H1 (cell line): ENCODE results near the gene TRIM62. TPM values are rescaled to one million over a fixed set of nuclear protein-coding genes. Genes with fewer than 3 reads are reported as not detected.

ENCODE experiments used
- JUN ChIP-seq: IDR thresholded peaks from 2 replicates; pipeline ENCODE4 v1.6.1; 2011; ENCODE audit warnings: low read depth, mild to moderate bottlenecking, improper control_type of control experiment, low read length
- MAFK ChIP-seq: IDR thresholded peaks from 2 replicates; pipeline ENCODE4 v1.6.1; 2012; ENCODE audit warnings: low read depth, mild to moderate bottlenecking, improper control_type of control experiment, low read length
- SRF ChIP-seq: IDR thresholded peaks from 2 replicates; pipeline ENCODE4 v1.6.1; 2011; ENCODE audit warnings: mild to moderate bottlenecking, low read depth, low read length, moderate library complexity
- SUZ12 ChIP-seq: fragments of 200-600 bp; sonication (generic); IDR thresholded peaks from 2 replicates; pipeline ENCODE4 v1.6.1; 2012; ENCODE audit warnings: mild to moderate bottlenecking, inconsistent platforms, low read length, moderate library complexity, mixed read lengths
- YY1 ChIP-seq: IDR thresholded peaks from 2 replicates; pipeline ENCODE4 v1.6.1; 2011; ENCODE audit warnings: low read depth, mild to moderate bottlenecking, low read length
- ZNF274 ChIP-seq: IDR thresholded peaks from 2 replicates; pipeline ENCODE4 v1.7.0; 2012; ENCODE audit warnings: low read length, borderline replicate concordance; ENCODE audit errors: extremely low read depth
- polyA plus RNA-seq, 7 experiments: library from polyadenylated mRNA; depleted of rRNA in 3 of 7; stranded (reverse) in 5 of 7; unstranded in 2 of 7; fragments of >200 nt in 5 of 7; fragments of 200-250 nt in 2 of 7; gene quantifications; 1 replicate in 5 of 7; 2 replicates in 1 of 7; 4 replicates in 1 of 7; pipeline versions ENCODE4 v1.2.1 to v1.2.3, GENCODE V29; 2011 to 2013; ENCODE audit warnings: missing spikeins in 2 of 7, mixed read lengths in 2 of 7
- total RNA-seq: library from RNA; stranded (reverse); fragmentation: NEBNext Ultra II Directional; extraction: Animal tissue kit (Norgen Biotek cat#: 25700); gene quantifications from 2 replicates; pipeline ENCODE4 v1.2.1, GENCODE V29; 2021

The TRIM62 gene
- total and polyA plus RNA-seq, 2 of the 8 experiments (the other 6 are each of a cell fraction or from before 2014, with no cell fraction given): 6.3 to 10.8 TPM

DNA sequence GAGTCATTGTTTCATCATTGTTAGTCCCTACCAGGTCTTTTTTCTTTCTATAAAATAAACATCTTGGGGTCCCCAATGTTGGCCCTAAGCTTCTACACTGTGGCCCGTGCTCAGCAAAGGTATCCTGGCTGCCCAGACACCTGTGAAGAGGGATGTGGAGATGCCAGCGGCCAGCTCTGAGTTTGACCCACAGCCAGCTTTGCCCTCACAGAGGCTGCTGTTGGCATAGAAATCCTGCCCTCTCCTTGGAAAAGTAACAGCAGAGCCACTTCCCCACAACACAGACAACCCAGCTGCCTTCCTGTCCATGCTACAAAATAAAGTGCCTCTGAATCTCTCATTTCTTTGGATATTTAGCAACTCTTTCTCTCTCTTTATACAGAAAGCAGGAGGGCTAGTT, 6.0 kb downstream of the TRIM62 start (continued):
- no peak for TF ChIP-seq JUN
- TF ChIP-seq SRF: no peak
- no peak for TF ChIP-seq ZNF274
- no peak for TF ChIP-seq MAFK
- no peak for TF ChIP-seq YY1
- TF ChIP-seq SUZ12: no peak
